Tibial artery (tissue), 4 donors: ENCODE data around the gene MAFB.

ENCODE experiments used
- DNase-seq, 2 donors: peaks; one replicate each; pipeline ENCODE4 v3.0.0-alpha.2; 2019
- H3K27ac ChIP-seq, 2 donors: fragments of 200-600 bp; sonication (generic) in 1 of 2; 1 replicate in 1 of 2; 2 replicates in 1 of 2; pipeline ENCODE4 v1.5.1; 2018 to 2019; ENCODE audit warnings: mild to moderate bottlenecking in 1 of 2
- H3K27me3 ChIP-seq, 2 donors: fragments of 200-600 bp; sonication (generic) in 1 of 2; one replicate each; pipeline versions ENCODE4 v1.5.1 to v1.6.0; 2016 to 2019
- H3K36me3 ChIP-seq, 3 donors: fragments of 200-600 bp; sonication (generic) in 2 of 3; one replicate each; pipeline ENCODE4 v1.5.1; 2016 to 2019; ENCODE audit warnings: mild to moderate bottlenecking in 2 of 3
- H3K4me1 ChIP-seq, 4 donors: fragments of 200-600 bp; sonication (generic) in 2 of 4; 1 replicate in 3 of 4; 2 replicates in 1 of 4; pipeline ENCODE4 v1.5.1; 2016 to 2019
- H3K4me3 ChIP-seq, 2 donors: fragments of 200-600 bp; sonication (generic) in 1 of 2; 1 replicate in 1 of 2; 2 replicates in 1 of 2; pipeline ENCODE4 v1.5.1; 2018 to 2019; ENCODE audit warnings: mild to moderate bottlenecking in 2 of 2
- H3K9me3 ChIP-seq, 3 donors: fragments of 200-600 bp; sonication (generic) in 1 of 3; one replicate each; pipeline ENCODE4 v1.5.1; 2016 to 2019
- CTCF ChIP-seq, 2 experiments: fragments of 200-600 bp in 1 of 2; fragments of 450-650 bp in 1 of 2; IDR thresholded peaks; one replicate each; pipeline ENCODE4 v1.5.1; 2017 to 2019; ENCODE audit warnings: antibody characterized with exemption in 2 of 2, mild to moderate bottlenecking in 1 of 2, moderate library complexity in 1 of 2
- intact Hi-C: fragments of 100-400 bp; cut with DNase I; formaldehyde crosslinking; loops from one replicate; pipeline ENCODE4 v1.15.0; 2023; ENCODE audit warnings: low total_unique reads

The MAFB gene

DNA sequence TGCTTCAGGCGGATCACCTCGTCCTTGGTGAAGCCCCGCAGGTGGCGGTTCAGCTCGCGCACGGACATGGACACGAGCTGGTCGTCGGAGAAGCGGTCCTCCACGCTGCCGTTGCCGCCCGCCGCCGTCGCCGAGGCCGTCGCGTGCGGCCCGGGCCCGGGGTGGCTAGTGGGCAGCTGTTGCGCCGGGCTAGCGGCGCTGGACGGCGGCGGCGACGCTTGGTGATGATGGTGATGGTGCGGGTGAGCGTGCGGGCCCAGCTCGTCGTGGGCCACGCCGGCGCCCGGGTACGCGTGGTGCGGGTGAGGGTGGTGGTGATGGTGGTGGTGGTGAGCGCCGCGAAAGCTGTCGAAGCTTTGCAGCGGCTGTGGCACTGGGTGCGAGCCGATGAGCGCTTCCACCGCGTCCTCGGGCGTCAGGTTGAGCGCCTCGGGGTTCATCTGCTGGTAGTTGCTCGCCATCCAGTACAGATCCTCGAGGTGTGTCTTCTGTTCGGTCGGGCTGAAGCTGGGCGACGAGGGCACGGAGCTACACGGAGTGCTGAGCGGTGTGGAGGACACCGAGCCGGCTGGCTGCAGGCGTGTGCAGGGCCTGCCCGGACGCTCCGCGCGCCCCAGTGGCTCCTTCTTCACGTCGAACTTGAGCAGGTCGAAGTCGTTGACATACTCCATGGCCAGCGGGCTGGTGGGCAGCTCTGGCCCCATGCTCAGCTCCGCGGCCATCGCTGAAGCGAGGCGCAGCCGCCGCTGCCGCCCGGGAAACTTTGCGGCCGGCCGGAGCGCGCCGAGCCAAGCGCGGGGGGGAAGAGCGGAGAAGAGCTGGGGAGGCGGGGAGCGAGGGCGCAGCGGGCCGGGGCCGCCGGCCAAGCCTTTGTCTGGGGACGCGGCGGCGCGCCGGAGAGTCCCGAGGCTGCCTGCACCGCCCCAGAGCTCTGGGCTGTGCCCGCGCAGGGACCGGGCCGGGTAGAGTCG is 622 bp downstream of the MAFB start:
- H3K27me3 ChIP-seq = peaks cover 0 to 32% of the 10 kb centered on the region in 2 donors
- peak overlapping the region; percentile 64 to 73 for H3K4me3 ChIP-seq
- H3K4me1 ChIP-seq = peaks cover 0 to 59% (median 30%) of the 10 kb centered on the region in 4 donors
- TF ChIP-seq CTCF (IDR thresholded peaks at IDR 0.05) = no peak
- intact Hi-C loops = loop anchor here (10.0 kb wide), 1 partner anchor 184 kb away; no protein-coding TSS in a partner anchor
- H3K27ac ChIP-seq = peak overlapping the region; percentile 95 to 99
- no peaks in the 10 kb centered on the region for H3K36me3 ChIP-seq
- DNase-seq = peak in 1 of 2 donors; percentile 70
- H3K9me3 ChIP-seq = no peaks in the 10 kb centered on the region

GRCh38 chr20:40687384-40688128 is 1.5 kb downstream of the MAFB start:
- H3K9me3 ChIP-seq = no peaks in the 10 kb centered on the region
- H3K27ac ChIP-seq = peak overlapping the region; percentile 95 to 99
- peak overlapping the region; percentile 64 to 73 for H3K4me3 ChIP-seq
- no peaks in the 10 kb centered on the region for H3K36me3 ChIP-seq
- intact Hi-C loops = loop anchor here (10.0 kb wide), 1 partner anchor 183 kb away; no protein-coding TSS in a partner anchor
- peaks cover 0 to 23% of the 10 kb centered on the region in 2 donors for H3K27me3 ChIP-seq
- peaks cover 0 to 63% (median 34%) of the 10 kb centered on the region in 4 donors for H3K4me1 ChIP-seq
- peak in 1 of 2 donors; percentile 82 for DNase-seq
- no peak for TF ChIP-seq CTCF (IDR thresholded peaks at IDR 0.05)

GRCh38 chr20:40686893-40687292 is 2.1 kb downstream of the MAFB start:
- Histone ChIP-seq H3K4me3 (peak overlapping the region; percentile 64 to 73), H3K27ac (peak overlapping the region; percentile 95 to 99), H3K36me3 (no peaks in the 10 kb centered on the region), H3K4me1 (peaks cover 0 to 66% (median 36%) of the 10 kb centered on the region in 4 donors), H3K9me3 (no peaks in the 10 kb centered on the region), H3K27me3 (peaks cover 0 to 18% of the 10 kb centered on the region in 2 donors)
- DNase-seq = peak in 1 of 2 donors; percentile 39
- no peak for TF ChIP-seq CTCF (IDR thresholded peaks at IDR 0.05)
- intact Hi-C loops = loop anchor here (10.0 kb wide), 1 partner anchor 182 kb away; no protein-coding TSS in a partner anchor

DNA sequence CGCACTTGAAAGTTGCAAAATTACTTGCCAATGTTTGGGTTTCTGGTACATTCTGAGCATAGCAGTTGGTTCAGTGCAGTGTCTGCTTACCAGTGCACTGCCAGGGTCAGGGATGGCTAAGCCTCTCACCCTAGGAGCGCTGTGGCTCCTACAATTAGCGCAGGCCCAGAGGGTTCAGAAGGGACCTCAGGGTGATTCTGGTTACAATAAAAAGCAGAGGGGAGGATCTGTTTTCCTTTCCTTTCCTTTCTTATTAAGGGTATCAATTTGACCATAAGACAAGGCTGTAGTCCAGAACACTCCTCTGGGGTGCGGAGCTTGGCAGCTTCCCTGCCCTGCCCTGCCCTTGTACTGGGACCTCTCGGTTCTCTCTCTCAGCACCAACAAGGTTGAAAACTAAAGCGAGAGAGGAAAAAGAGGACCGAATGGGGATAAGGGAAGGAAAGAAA is 2.6 kb downstream of the MAFB start:
- H3K27ac ChIP-seq = peak overlapping the region in 1 of 2 donors; percentile 99
- no peak for TF ChIP-seq CTCF (IDR thresholded peaks at IDR 0.05)
- intact Hi-C loops = loop anchor here (10.0 kb wide), 1 partner anchor 182 kb away; no protein-coding TSS in a partner anchor
- H3K27me3 ChIP-seq = peaks cover 0 to 13% of the 10 kb centered on the region in 2 donors
- peak overlapping the region; percentile 64 to 73 for H3K4me3 ChIP-seq
- no peaks in the 10 kb centered on the region for H3K36me3 ChIP-seq
- no peaks in the 10 kb centered on the region for H3K9me3 ChIP-seq
- peaks cover 0 to 66% (median 36%) of the 10 kb centered on the region in 4 donors for H3K4me1 ChIP-seq
- peak in 1 of 2 donors; percentile 45 for DNase-seq

DNA sequence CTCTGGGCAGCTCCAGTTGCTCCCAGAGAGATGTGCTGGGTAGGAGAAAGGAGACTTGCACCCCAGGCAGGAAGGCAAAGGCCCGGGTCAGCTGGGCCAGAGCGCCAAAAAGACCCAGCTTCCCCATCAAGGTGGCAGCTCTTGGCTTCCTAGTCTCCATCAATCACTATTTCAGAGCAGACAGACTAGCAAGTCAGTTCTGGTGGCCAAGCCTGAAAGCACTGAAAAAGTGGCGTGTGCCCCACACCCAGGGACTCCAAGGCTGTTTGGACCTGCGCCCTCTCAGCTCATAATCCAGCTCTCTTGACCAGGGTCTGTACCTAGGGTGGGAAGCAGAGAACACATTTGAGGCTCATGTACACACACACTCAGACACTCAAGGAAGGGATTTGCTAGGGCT is 3.7 kb downstream of the MAFB start:
- peaks cover 0 to 2% of the 10 kb centered on the region in 2 donors for H3K27me3 ChIP-seq
- peak overlapping the region in 1 of 2 donors; percentile 3 for H3K27ac ChIP-seq
- H3K36me3 ChIP-seq = no peaks in the 10 kb centered on the region
- H3K4me1 ChIP-seq = peaks cover 0 to 56% (median 30%) of the 10 kb centered on the region in 4 donors
- peak overlapping the region; percentile 64 to 73 for H3K4me3 ChIP-seq
- DNase-seq = peak in 1 of 2 donors; percentile 60
- intact Hi-C loops = loop anchor here (10.0 kb wide), 1 partner anchor 181 kb away; no protein-coding TSS in a partner anchor
- no peaks in the 10 kb centered on the region for H3K9me3 ChIP-seq
- TF ChIP-seq CTCF (IDR thresholded peaks at IDR 0.05) = no peak
